Activated naive CD4-positive, alpha-beta T cell treated with anti-CD3 and anti-CD28 coated beads, Interleukin-2, amount 10 ng/mL, durations not matched to agents 7 days and 5 days (primary cell): Measurements from ENCODE around the gene PRSS57.

Experiments
- CTCF ChIA-PET: fragments of 350-600 bp; sonication (Branson Sonifier 250); formaldehyde crosslinking; loops from one replicate; lab custom pipeline; 2021; ENCODE audit warnings: antibody characterized with exemption; lab: Charles Lee
- DNase-seq: peaks from one replicate; pipeline ENCODE4 v3.0.0-alpha.2; 2020
- H3K27ac Mint-ChIP-seq: one replicate; pipeline ENCODE4 v1.8.0; 2021; ENCODE audit warnings: mild to moderate bottlenecking, moderate library complexity, mixed read lengths
- H3K27me3 Mint-ChIP-seq: one replicate; pipeline ENCODE4 v1.8.0; 2021; ENCODE audit warnings: mild to moderate bottlenecking, mixed read lengths
- H3K36me3 Mint-ChIP-seq: one replicate; pipeline ENCODE4 v1.8.0; 2021; ENCODE audit warnings: mixed read lengths
- H3K4me1 Mint-ChIP-seq: one replicate; pipeline ENCODE4 v1.8.0; 2021; ENCODE audit warnings: mixed read lengths
- H3K4me3 Mint-ChIP-seq: one replicate; pipeline ENCODE4 v1.8.0; 2021; ENCODE audit warnings: mild to moderate bottlenecking, moderate library complexity, mixed read lengths
- H3K9me3 Mint-ChIP-seq: one replicate; pipeline ENCODE4 v1.8.0; 2021; ENCODE audit warnings: mixed read lengths

PRSS57 gene

GRCh38 chr19:650121-650520 is 45.1 kb downstream of the PRSS57 start:
- Mint-ChIP-seq H3K9me3 (no peaks in the 10 kb centered on the region), H3K27ac (no peak overlapping the region), H3K4me1 (peaks cover 1% of the 10 kb centered on the region), H3K36me3 (peaks cover 22% of the 10 kb centered on the region), H3K4me3 (no peak overlapping the region), H3K27me3 (no peaks in the 10 kb centered on the region)
- CTCF ChIA-PET = no interaction called here
- DNase-seq = no peak

DNA sequence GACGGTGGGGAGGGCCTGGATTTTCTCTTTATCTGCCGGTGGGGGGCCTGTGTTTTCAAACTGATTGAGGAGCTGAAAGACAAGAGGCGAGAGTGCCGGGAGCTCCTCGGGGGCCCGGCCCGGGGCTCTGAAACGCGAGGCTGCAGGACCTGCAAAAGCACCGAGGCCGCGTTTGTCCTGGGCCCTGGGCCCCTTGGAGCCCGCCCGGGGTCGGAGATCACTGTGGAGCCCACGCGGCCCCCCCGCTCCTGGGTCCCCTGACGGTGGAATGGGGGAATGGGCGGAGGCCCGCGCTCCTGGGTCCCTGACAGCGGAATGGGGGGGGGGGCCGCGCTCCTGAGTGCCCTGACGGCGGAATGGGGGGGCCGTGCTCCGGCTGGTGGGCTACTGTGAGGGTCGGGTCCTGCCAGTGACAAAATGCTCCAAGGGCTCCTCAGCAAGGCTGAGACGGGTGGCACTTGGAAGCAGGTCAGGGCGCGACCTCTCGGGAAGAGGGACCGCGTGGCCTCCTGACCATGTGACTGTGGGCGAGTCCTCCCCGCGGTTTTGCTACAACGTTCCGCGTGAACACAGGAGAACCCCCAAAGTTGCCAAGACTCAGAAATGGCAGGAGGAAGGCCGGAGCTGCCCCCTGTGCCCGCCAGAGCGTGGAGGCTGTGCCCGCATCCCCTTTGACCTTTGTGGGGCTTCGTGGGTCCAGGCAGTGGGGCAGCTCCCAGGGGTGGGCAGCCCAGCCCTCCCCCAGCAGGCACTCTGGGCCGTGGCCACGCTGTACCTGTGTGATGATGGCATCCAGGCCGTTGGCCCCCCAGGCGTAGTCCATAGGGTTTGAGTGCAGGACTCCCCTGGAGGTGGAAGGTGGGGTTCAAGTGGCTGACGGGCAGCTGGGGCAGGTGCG is 46.1 kb downstream of the PRSS57 start:
- Mint-ChIP-seq H3K4me1 (no peaks in the 10 kb centered on the region), H3K27ac (no peak overlapping the region), H3K9me3 (no peaks in the 10 kb centered on the region), H3K4me3 (no peak overlapping the region), H3K36me3 (peaks cover 19% of the 10 kb centered on the region), H3K27me3 (no peaks in the 10 kb centered on the region)
- CTCF ChIA-PET = no interaction called here
- DNase-seq = no peak

DNA sequence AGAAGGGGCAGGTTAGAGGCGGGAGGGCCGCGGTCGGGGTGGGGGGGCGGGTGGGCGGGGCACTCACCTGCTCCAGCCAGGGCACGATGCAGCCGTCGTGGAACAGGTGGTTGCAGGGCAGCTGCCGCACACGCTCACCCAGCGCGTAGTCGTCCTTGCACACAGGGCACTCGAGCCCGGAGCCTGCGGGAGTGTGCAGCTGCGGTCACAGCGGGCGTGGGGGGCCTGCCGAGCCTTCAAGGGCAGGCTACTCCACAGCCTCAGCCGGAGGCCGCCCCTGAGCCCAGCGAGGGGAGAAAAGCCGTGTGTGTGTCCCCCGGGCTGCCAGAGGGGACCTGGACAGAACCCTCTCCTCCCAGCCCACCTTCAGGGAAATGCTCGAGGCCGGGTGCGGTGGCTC is 46.9 kb downstream of the PRSS57 start:
- H3K4me3 Mint-ChIP-seq = no peak overlapping the region
- no peaks in the 10 kb centered on the region for H3K9me3 Mint-ChIP-seq
- peaks cover 12% of the 10 kb centered on the region for H3K36me3 Mint-ChIP-seq
- H3K4me1 Mint-ChIP-seq = no peaks in the 10 kb centered on the region
- CTCF ChIA-PET = no interaction called here
- H3K27ac Mint-ChIP-seq = no peak overlapping the region
- DNase-seq = no peak
- H3K27me3 Mint-ChIP-seq = no peaks in the 10 kb centered on the region

DNA sequence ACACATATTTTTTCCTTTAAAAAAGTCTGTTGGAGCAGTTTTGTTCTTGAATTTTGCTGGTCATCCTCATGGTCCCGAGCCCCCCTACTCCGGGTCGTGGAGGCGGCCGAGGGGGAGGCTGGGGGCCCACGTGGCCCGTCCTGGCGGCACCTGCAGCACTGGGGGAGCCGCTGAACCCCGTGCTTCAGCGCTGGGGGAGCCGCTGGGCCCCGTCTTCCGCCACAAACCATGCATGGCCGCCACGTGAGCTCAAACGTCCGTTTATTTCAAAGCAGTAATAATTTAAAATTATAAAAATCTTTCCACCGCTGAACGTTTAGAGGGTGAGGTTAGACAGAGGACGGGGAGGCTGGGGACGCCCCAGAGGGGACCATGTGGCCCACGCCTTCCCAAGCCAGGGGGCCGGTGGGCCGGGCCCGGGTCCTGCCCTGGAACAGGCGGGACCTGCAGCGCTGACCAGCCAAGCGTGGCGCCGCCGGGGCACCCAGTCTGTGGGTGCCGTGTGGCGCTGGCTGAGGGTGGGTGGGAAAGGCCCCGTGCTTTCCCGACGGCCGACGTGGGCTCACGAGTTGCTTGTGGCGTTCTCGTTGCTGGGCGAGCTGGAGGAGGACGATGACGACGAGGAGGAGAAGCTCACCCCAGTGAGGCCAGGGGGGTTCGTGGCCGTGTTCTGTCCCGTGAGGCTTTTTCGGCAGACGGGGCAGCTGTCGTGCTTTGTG is 47.5 kb downstream of the PRSS57 start:
- H3K4me3 Mint-ChIP-seq = no peak overlapping the region
- H3K27me3 Mint-ChIP-seq = no peaks in the 10 kb centered on the region
- H3K4me1 Mint-ChIP-seq = no peaks in the 10 kb centered on the region
- CTCF ChIA-PET = no interaction called here
- H3K27ac Mint-ChIP-seq = no peak overlapping the region
- peaks cover 12% of the 10 kb centered on the region for H3K36me3 Mint-ChIP-seq
- DNase-seq = no peak
- H3K9me3 Mint-ChIP-seq = no peaks in the 10 kb centered on the region

DNA sequence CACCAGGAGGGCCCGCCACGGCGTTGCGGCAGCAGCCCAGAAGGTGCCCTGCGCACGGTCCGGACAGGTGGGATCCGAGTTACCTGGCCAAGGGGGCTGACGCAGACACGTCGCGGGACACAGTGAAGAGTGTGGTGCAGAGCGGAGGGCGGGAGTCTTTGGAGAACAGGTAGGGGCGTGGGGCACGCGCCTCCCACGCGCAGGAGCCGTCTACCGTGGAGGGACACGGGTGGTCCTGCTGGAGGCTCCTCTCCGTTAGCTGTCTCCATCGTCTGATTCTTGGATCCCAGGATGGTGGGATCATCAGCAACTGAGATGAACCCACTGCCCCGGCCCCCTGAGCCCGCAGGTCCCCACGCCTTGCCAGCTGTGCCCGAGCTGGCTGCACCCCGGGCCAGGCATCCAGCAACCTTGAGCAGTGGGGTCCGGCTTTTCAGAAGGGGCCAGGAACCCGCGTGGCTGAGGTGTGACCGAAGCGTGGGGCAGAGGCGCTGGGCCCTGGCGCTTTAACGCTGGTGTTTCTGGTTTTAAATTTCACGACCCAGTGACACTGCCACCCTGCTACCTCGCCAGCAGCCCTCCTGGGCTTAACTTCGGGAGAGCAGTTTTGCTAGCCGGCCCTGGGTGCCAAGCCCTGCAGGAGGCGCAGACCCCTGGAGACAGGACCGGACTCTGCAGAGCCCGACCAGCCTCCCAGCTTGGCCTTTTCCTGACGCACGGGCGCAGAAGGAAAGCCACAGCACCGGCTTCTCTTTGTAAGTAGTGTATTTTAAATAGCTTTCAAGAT is 48.3 kb downstream of the PRSS57 start:
- H3K36me3 Mint-ChIP-seq = peaks cover 12% of the 10 kb centered on the region

DNA sequence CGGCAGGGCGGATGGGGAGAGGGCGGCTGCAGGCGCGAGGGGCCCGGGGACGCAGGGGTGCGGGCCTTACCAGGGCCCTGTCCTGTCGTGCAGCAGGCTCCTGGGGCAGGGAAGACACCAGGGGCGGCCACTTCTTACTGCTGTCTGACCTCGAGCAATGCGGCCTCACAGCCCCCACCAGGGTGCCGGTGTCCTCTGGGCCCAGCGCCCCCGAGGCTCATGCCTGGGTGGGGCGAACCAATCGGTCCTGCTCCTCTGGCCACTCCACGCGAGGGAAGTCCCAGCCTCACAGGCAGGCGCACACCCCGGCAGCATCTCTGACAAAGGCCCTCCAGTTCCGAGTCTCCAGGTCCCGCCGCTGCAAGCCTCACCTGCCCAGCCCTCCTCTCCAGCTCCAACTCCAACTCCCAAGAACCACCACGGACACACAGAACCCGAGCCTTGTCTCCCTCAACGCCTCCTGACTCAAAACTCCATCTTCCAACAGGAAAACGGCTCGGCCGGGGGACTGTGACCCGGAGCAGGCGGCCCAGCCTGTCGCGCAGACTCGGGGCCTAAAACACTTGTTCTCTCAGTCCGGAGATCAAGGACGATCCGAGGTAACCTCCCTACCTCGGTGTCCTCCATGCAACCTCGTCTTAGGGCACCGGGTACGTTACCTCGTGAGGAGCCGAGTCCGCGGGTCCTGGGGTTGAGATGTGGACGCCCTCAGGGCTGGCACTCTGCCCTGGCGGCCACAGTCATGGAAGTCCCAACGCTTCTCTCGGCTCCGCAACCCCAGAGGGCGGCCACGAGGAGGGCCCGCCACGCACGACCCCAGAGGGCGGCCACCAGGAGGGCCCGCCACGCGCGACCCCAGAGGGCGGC is 49.1 kb downstream of the PRSS57 start:
- DNase-seq = no peak
- H3K4me3 Mint-ChIP-seq = no peak overlapping the region
- no peak overlapping the region for H3K27ac Mint-ChIP-seq
- H3K9me3 Mint-ChIP-seq = no peaks in the 10 kb centered on the region
- CTCF ChIA-PET = no interaction called here
- H3K27me3 Mint-ChIP-seq = no peaks in the 10 kb centered on the region
- no peaks in the 10 kb centered on the region for H3K4me1 Mint-ChIP-seq
- H3K36me3 Mint-ChIP-seq = peaks cover 12% of the 10 kb centered on the region

More for the DNA sequence above, 48.3 kb downstream of the PRSS57 start:
- H3K4me3 Mint-ChIP-seq = no peak overlapping the region
- no peaks in the 10 kb centered on the region for H3K9me3 Mint-ChIP-seq
- CTCF ChIA-PET = no interaction called here
- H3K27ac Mint-ChIP-seq = no peak overlapping the region
- no peak for DNase-seq
- H3K4me1 Mint-ChIP-seq = no peaks in the 10 kb centered on the region
- H3K27me3 Mint-ChIP-seq = no peaks in the 10 kb centered on the region

DNA sequence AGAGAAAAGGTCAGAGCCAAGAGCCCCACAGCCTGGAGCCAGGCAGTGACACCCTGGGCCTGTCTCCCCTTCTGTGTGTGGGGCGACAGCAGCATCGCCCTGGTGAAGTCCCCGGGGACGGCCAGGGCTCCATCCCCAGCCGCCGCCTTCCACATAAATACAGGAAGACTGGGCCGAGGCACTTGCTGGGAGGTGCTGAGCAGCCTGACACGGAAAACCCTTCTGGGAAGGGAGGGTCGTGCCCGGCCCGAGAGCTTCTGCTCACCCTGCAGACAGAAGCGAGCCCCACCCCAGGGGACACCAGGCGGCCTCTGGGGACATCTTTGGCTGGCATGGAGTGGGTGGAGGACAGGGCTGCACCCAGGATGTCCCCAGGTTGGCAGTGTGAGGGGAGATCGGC is 50.5 kb downstream of the PRSS57 start:
- no peak overlapping the region for H3K4me3 Mint-ChIP-seq
- peaks cover 10% of the 10 kb centered on the region for H3K36me3 Mint-ChIP-seq
- no peaks in the 10 kb centered on the region for H3K9me3 Mint-ChIP-seq
- DNase-seq = no peak
- no peaks in the 10 kb centered on the region for H3K27me3 Mint-ChIP-seq
- H3K4me1 Mint-ChIP-seq = no peaks in the 10 kb centered on the region
- H3K27ac Mint-ChIP-seq = no peak overlapping the region
- CTCF ChIA-PET = no interaction called here

DNA sequence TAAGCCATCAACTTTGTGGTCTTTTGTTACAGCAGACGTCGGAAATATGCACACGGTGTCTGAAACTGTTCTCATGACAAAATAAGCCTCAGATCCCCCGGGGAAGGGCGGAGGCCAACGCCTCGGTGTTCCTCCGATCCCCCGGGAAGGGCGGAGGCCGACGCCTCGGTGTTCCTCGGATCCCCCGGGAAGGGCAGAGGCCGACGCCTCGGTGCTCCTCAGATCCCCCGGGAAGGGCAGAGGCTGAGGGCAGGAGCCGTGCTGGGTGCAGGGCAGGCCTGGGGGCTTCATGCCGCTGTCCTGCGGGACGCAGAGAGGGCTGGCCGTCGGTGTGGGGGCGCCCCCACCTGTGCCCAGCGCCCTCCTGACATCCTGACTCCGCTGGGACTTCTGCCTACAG is 50.9 kb downstream of the PRSS57 start:
- CTCF ChIA-PET = no interaction called here
- Mint-ChIP-seq H3K4me3 (no peak overlapping the region), H3K27ac (no peak overlapping the region), H3K9me3 (no peaks in the 10 kb centered on the region), H3K27me3 (peaks cover 2% of the 10 kb centered on the region), H3K4me1 (peaks cover 1% of the 10 kb centered on the region), H3K36me3 (peaks cover 10% of the 10 kb centered on the region)
- DNase-seq = no peak

GRCh38 chr19:643736-644135 is 51.5 kb downstream of the PRSS57 start:
- H3K4me1 Mint-ChIP-seq = peaks cover 6% of the 10 kb centered on the region
- peaks cover 5% of the 10 kb centered on the region for H3K27me3 Mint-ChIP-seq
- H3K27ac Mint-ChIP-seq = no peak overlapping the region
- no peak for DNase-seq
- H3K36me3 Mint-ChIP-seq = peaks cover 9% of the 10 kb centered on the region
- no peak overlapping the region for H3K4me3 Mint-ChIP-seq
- CTCF ChIA-PET = no interaction called here
- H3K9me3 Mint-ChIP-seq = no peaks in the 10 kb centered on the region

DNA sequence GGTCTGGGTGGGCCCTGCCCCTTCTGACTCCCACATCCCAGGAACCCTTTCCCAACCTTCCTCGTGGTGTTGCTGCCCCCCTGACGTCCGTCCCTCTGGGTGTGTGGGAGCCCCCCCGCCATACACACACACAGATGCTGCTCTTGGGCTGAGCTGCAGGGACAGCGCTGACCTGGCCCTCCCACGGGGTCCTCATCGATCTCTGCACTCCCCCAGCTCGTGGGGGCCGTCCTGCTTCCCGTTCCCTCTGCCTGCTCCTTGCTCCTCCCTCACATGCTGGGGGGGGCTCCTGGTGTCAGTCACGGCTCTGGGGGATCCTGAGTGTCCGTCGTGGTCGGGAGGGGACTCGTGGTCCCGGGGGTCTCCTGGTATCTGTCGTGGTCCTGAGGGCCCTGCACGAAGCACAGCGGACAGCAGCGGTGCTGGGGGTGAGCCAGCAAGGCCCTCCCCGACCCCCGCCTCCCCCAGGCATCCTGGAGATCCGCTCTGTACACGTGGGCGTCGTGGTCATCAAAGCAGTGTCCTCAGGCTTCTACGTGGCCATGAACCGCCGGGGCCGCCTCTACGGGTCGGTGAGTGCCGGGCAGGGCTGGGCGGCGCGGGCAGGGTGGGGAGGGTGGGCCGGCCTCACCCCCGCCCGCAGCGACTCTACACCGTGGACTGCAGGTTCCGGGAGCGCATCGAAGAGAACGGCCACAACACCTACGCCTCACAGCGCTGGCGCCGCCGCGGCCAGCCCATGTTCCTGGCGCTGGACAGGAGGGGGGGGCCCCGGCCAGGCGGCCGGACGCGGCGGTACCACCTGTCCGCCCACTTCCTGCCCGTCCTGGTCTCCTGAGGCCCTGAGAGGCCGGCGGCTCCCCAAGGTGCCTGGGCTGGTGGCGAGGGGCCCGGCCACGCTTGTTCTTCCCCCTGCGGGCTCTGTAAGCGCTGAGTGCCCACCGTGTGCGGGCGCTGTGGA is 52.2 kb downstream of the PRSS57 start:
- CTCF ChIA-PET = no interaction called here
- no peak overlapping the region for H3K27ac Mint-ChIP-seq
- no peaks in the 10 kb centered on the region for H3K9me3 Mint-ChIP-seq
- no peak overlapping the region for H3K4me3 Mint-ChIP-seq
- H3K27me3 Mint-ChIP-seq = peaks cover 5% of the 10 kb centered on the region
- no peak for DNase-seq
- peaks cover 6% of the 10 kb centered on the region for H3K4me1 Mint-ChIP-seq
- peaks cover 7% of the 10 kb centered on the region for H3K36me3 Mint-ChIP-seq

DNA sequence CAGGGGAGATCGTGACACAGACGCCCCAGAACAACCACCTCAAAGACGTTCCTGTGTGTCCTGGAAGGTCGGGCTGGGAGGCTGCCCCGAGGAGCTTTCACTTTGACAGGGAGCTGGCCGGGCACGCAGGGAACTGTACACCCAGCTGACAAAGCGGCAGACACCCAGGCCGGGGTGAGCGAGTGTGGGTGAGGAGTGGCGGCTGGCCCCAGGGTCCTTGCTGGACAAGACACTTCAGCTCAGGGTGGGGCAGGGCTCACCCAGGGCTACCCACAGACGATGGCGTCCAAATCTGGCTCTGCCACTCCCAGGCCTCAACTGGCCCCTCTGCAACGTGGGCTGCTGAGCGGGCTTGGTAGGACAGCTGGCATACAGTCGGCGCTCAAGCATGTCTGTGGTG is 53.5 kb downstream of the PRSS57 start:
- CTCF ChIA-PET = no interaction called here
- no peak overlapping the region for H3K4me3 Mint-ChIP-seq
- no peaks in the 10 kb centered on the region for H3K9me3 Mint-ChIP-seq
- no peak overlapping the region for H3K27ac Mint-ChIP-seq
- peaks cover 12% of the 10 kb centered on the region for H3K27me3 Mint-ChIP-seq
- H3K36me3 Mint-ChIP-seq = peaks cover 7% of the 10 kb centered on the region
- peaks cover 10% of the 10 kb centered on the region for H3K4me1 Mint-ChIP-seq
- DNase-seq = no peak

- Mint-ChIP-seq H3K4me3 (no peak overlapping the region), H3K27ac (no peak overlapping the region), H3K4me1 (peaks cover 10% of the 10 kb centered on the region), H3K9me3 (no peaks in the 10 kb centered on the region), H3K27me3 (peaks cover 12% of the 10 kb centered on the region), H3K36me3 (peaks cover 3% of the 10 kb centered on the region)
- CTCF ChIA-PET = no interaction called here
- no peak for DNase-seq
Measured at GRCh38 chr19:640606-641189, 54.6 kb downstream of the PRSS57 start.
